HEK293 (cell line): ENCODE data around the gene ADGRF3.

Experiments used
- CTCF ChIA-PET: fragments of 350-600 bp; formaldehyde crosslinking; extraction: SDS; loops from one replicate; lab custom pipeline; 2021; ENCODE audit warnings: antibody characterized with exemption; lab: Yijun Ruan, JAX
- POLR2A ChIA-PET: fragments of 300-600 bp; formaldehyde crosslinking; extraction: SDS; loops from one replicate; lab custom pipeline; 2020; ENCODE audit warnings: antibody characterized with exemption, inconsistent platforms; lab: Yijun Ruan, JAX
- H3K27ac ChIP-seq: fragments of 200-500 bp; sonication (Bioruptor generic); 2 replicates; pipeline ENCODE4 v1.5.1; 2014; ENCODE audit warnings: low read depth, low read length, control low read depth, inconsistent platforms; ENCODE audit errors: extremely low read depth
- H3K36me3 ChIP-seq, 2 experiments: fragments of 200-500 bp in 1 of 2; sonication (Bioruptor generic) in 1 of 2; 1 replicate in 1 of 2; 2 replicates in 1 of 2; pipeline ENCODE4 v1.5.1; 2014 to 2017; ENCODE audit warnings: inconsistent platforms in 2 of 2, low read length in 2 of 2; ENCODE audit not compliant: control insufficient read depth in 2 of 2, insufficient read depth in 1 of 2
- H3K4me1 ChIP-seq: fragments of 200-500 bp; sonication (Bioruptor generic); 2 replicates; pipeline ENCODE4 v1.5.1; 2014; ENCODE audit warnings: mild to moderate bottlenecking, low read length, inconsistent platforms; ENCODE audit not compliant: control insufficient read depth, insufficient read depth
- H3K4me3 ChIP-seq: 2 replicates; pipeline ENCODE4 v1.5.1; 2011; ENCODE audit warnings: low read depth, mild to moderate bottlenecking, control low read depth, low read length, moderate library complexity
- H3K9me3 ChIP-seq: fragments of 200-500 bp; sonication (Bioruptor generic); 2 replicates; pipeline ENCODE4 v1.5.1; 2014; ENCODE audit warnings: low read depth, low read length, inconsistent platforms; ENCODE audit not compliant: control insufficient read depth, insufficient read depth
- PRDM1 ChIP-seq: fragments of 450-650 bp; formaldehyde crosslinking; IDR thresholded peaks from 2 replicates; pipeline ENCODE4; 2016; ENCODE audit warnings: missing biosample characterization, missing genetic modification characterization
- ZNF140 ChIP-seq: fragments of 450-650 bp; formaldehyde crosslinking; IDR thresholded peaks from 2 replicates; pipeline ENCODE4 v1.5.1; 2016; ENCODE audit warnings: missing biosample characterization, missing genetic modification characterization
- ZNF16 ChIP-seq: fragments of 450-650 bp; formaldehyde crosslinking; IDR thresholded peaks from 2 replicates; pipeline ENCODE4 v1.5.1; 2016; ENCODE audit warnings: low read depth, missing biosample characterization, missing genetic modification characterization
- ZNF174 ChIP-seq: fragments of 450-650 bp; formaldehyde crosslinking; IDR thresholded peaks from 2 replicates; pipeline ENCODE4 v1.5.0; 2017; ENCODE audit warnings: missing biosample characterization, mild to moderate bottlenecking, missing genetic modification characterization
- ZNF223 ChIP-seq: fragments of 450-650 bp; formaldehyde crosslinking; IDR thresholded peaks from 2 replicates; pipeline ENCODE4 v1.5.1; 2016; ENCODE audit warnings: missing biosample characterization, missing genetic modification characterization
- ZNF354C ChIP-seq: fragments of 450-650 bp; formaldehyde crosslinking; IDR thresholded peaks from 2 replicates; pipeline ENCODE4 v1.5.1; 2016; ENCODE audit warnings: missing biosample characterization, missing genetic modification characterization, low read depth, borderline replicate concordance
- ZNF394 ChIP-seq: fragments of 450-650 bp; formaldehyde crosslinking; IDR thresholded peaks from 2 replicates; pipeline ENCODE4 v1.5.1; 2016; ENCODE audit warnings: missing biosample characterization, missing genetic modification characterization, mild to moderate bottlenecking, moderate library complexity, borderline replicate concordance
- ZNF433 ChIP-seq: fragments of 450-650 bp; formaldehyde crosslinking; IDR thresholded peaks from 2 replicates; pipeline ENCODE4 v1.5.1; 2016; ENCODE audit warnings: missing biosample characterization, missing genetic modification characterization, low read depth
- TF ChIP-seq, protein P1 (sequence below): fragments of 450-650 bp; formaldehyde crosslinking; IDR thresholded peaks from 2 replicates; pipeline ENCODE4 v1.5.1; 2017; ENCODE audit warnings: missing biosample characterization, missing genetic modification characterization
- TF ChIP-seq, protein P2 (sequence below): fragments of 450-650 bp; IDR thresholded peaks from 2 replicates; pipeline ENCODE4 v1.5.1; 2018; ENCODE audit warnings: missing biosample characterization, missing genetic modification characterization
- TF ChIP-seq, protein P3 (sequence below): fragments of 450-650 bp; formaldehyde crosslinking; IDR thresholded peaks from 2 replicates; pipeline ENCODE4 v1.5.1; 2017; ENCODE audit warnings: missing biosample characterization, missing genetic modification characterization
- TF ChIP-seq, protein P4 (sequence below): fragments of 450-650 bp; formaldehyde crosslinking; IDR thresholded peaks from 2 replicates; pipeline ENCODE4 v1.5.1; 2017; ENCODE audit warnings: missing biosample characterization, mild to moderate bottlenecking, missing genetic modification characterization, moderate library complexity
- TF ChIP-seq, protein P5 (sequence below): fragments of 450-650 bp; formaldehyde crosslinking; IDR thresholded peaks from 2 replicates; pipeline ENCODE4 v1.5.1; 2017; ENCODE audit warnings: missing biosample characterization, missing genetic modification characterization
- TF ChIP-seq, protein P6 (sequence below): fragments of 450-650 bp; formaldehyde crosslinking; IDR thresholded peaks from 2 replicates; pipeline ENCODE4 v1.5.1; 2016; ENCODE audit warnings: missing biosample characterization, missing genetic modification characterization
- TF ChIP-seq, protein P7 (sequence below): fragments of 450-650 bp; formaldehyde crosslinking; IDR thresholded peaks from 2 replicates; pipeline ENCODE4 v1.5.1; 2016; ENCODE audit warnings: missing biosample characterization, missing genetic modification characterization

The ADGRF3 gene

DNA sequence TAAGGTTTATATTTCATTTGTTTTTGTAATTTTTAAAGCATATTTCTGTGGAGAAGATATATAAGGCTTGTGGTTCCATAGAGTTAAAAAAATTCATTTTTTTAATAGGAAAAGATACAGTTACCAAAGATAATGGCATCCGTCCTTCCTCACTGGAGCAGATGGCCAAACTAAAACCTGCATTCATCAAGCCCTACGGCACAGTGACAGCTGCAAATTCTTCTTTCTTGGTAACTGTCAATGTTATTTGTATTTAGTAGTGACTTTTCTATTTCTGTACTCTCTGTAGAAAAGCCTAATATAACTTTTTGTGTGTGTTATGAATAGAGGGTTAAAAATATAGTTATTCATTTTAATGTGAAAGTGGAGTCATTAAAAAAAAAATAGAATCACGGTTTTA lies 66.7 kb downstream of the ADGRF3 start (continued):
- TF ChIP-seq PRDM1 (tag by site-specific recombination) (no peak), ZNF16 (tag by site-specific recombination) (no peak), ZNF433 (no peak)

DNA sequence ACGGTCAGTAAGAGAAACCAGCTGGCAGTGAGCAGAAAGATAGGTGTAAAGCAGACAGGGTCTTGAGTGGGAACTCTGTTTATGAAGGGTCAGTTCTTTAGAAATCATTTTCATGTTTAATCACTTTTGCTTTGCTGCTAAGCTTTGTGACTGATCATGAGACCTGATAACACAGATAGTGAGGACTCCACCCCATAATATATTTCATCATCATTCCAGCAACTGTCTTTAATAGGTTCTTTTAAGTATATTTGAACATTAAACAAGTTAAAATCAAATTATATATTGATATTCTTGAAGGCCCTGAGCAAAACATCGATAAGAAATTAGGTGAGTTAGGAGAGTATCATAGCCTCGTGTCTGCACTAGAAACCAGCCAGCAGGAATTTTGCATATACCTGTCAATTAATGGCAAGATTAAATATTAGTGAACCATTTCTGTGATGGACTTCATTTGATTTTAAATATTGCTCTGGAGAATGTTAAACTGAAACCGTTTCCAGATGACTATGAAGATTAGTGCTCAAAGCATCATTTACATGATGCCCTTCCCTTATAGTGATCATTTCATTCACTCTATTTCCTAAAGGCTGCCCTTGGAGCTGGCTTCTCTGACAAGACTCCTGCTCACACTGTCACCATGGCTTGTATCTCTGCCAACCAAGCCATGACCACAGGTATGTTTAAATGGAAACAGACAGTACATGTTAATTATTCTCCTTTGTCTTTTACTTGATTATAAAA lies 69.9 kb downstream of the ADGRF3 start:
- no peak for TF ChIP-seq ZNF394 (tag by site-specific recombination)
- TF ChIP-seq, protein P1, sequence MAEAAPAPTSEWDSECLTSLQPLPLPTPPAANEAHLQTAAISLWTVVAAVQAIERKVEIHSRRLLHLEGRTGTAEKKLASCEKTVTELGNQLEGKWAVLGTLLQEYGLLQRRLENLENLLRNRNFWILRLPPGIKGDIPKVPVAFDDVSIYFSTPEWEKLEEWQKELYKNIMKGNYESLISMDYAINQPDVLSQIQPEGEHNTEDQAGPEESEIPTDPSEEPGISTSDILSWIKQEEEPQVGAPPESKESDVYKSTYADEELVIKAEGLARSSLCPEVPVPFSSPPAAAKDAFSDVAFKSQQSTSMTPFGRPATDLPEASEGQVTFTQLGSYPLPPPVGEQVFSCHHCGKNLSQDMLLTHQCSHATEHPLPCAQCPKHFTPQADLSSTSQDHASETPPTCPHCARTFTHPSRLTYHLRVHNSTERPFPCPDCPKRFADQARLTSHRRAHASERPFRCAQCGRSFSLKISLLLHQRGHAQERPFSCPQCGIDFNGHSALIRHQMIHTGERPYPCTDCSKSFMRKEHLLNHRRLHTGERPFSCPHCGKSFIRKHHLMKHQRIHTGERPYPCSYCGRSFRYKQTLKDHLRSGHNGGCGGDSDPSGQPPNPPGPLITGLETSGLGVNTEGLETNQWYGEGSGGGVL (tag by site-specific recombination): no peak
- TF ChIP-seq, protein P2, sequence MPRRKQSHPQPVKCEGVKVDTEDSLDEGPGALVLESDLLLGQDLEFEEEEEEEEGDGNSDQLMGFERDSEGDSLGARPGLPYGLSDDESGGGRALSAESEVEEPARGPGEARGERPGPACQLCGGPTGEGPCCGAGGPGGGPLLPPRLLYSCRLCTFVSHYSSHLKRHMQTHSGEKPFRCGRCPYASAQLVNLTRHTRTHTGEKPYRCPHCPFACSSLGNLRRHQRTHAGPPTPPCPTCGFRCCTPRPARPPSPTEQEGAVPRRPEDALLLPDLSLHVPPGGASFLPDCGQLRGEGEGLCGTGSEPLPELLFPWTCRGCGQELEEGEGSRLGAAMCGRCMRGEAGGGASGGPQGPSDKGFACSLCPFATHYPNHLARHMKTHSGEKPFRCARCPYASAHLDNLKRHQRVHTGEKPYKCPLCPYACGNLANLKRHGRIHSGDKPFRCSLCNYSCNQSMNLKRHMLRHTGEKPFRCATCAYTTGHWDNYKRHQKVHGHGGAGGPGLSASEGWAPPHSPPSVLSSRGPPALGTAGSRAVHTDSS (tag by site-specific recombination): no peak
- TF ChIP-seq ZNF140: no peak
- TF ChIP-seq, protein P3, sequence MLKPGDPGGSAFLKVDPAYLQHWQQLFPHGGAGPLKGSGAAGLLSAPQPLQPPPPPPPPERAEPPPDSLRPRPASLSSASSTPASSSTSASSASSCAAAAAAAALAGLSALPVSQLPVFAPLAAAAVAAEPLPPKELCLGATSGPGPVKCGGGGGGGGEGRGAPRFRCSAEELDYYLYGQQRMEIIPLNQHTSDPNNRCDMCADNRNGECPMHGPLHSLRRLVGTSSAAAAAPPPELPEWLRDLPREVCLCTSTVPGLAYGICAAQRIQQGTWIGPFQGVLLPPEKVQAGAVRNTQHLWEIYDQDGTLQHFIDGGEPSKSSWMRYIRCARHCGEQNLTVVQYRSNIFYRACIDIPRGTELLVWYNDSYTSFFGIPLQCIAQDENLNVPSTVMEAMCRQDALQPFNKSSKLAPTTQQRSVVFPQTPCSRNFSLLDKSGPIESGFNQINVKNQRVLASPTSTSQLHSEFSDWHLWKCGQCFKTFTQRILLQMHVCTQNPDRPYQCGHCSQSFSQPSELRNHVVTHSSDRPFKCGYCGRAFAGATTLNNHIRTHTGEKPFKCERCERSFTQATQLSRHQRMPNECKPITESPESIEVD (tag by site-specific recombination): no peak
- no peak for TF ChIP-seq ZNF354C (tag by site-specific recombination)
- TF ChIP-seq, protein P4, sequence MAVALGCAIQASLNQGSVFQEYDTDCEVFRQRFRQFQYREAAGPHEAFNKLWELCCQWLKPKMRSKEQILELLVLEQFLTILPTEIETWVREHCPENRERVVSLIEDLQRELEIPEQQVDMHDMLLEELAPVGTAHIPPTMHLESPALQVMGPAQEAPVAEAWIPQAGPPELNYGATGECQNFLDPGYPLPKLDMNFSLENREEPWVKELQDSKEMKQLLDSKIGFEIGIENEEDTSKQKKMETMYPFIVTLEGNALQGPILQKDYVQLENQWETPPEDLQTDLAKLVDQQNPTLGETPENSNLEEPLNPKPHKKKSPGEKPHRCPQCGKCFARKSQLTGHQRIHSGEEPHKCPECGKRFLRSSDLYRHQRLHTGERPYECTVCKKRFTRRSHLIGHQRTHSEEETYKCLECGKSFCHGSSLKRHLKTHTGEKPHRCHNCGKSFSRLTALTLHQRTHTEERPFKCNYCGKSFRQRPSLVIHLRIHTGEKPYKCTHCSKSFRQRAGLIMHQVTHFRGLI (tag by site-specific recombination): no peak
- TF ChIP-seq, protein P5, sequence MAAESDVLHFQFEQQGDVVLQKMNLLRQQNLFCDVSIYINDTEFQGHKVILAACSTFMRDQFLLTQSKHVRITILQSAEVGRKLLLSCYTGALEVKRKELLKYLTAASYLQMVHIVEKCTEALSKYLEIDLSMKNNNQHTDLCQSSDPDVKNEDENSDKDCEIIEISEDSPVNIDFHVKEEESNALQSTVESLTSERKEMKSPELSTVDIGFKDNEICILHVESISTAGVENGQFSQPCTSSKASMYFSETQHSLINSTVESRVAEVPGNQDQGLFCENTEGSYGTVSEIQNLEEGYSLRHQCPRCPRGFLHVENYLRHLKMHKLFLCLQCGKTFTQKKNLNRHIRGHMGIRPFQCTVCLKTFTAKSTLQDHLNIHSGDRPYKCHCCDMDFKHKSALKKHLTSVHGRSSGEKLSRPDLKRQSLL (tag by site-specific recombination): no peak
- TF ChIP-seq ZNF223 (tag by site-specific recombination): no peak
- TF ChIP-seq ZNF174: no peak
- TF ChIP-seq, protein P6, sequence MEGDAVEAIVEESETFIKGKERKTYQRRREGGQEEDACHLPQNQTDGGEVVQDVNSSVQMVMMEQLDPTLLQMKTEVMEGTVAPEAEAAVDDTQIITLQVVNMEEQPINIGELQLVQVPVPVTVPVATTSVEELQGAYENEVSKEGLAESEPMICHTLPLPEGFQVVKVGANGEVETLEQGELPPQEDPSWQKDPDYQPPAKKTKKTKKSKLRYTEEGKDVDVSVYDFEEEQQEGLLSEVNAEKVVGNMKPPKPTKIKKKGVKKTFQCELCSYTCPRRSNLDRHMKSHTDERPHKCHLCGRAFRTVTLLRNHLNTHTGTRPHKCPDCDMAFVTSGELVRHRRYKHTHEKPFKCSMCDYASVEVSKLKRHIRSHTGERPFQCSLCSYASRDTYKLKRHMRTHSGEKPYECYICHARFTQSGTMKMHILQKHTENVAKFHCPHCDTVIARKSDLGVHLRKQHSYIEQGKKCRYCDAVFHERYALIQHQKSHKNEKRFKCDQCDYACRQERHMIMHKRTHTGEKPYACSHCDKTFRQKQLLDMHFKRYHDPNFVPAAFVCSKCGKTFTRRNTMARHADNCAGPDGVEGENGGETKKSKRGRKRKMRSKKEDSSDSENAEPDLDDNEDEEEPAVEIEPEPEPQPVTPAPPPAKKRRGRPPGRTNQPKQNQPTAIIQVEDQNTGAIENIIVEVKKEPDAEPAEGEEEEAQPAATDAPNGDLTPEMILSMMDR (tag by site-specific recombination): no peak
- TF ChIP-seq, protein P7, sequence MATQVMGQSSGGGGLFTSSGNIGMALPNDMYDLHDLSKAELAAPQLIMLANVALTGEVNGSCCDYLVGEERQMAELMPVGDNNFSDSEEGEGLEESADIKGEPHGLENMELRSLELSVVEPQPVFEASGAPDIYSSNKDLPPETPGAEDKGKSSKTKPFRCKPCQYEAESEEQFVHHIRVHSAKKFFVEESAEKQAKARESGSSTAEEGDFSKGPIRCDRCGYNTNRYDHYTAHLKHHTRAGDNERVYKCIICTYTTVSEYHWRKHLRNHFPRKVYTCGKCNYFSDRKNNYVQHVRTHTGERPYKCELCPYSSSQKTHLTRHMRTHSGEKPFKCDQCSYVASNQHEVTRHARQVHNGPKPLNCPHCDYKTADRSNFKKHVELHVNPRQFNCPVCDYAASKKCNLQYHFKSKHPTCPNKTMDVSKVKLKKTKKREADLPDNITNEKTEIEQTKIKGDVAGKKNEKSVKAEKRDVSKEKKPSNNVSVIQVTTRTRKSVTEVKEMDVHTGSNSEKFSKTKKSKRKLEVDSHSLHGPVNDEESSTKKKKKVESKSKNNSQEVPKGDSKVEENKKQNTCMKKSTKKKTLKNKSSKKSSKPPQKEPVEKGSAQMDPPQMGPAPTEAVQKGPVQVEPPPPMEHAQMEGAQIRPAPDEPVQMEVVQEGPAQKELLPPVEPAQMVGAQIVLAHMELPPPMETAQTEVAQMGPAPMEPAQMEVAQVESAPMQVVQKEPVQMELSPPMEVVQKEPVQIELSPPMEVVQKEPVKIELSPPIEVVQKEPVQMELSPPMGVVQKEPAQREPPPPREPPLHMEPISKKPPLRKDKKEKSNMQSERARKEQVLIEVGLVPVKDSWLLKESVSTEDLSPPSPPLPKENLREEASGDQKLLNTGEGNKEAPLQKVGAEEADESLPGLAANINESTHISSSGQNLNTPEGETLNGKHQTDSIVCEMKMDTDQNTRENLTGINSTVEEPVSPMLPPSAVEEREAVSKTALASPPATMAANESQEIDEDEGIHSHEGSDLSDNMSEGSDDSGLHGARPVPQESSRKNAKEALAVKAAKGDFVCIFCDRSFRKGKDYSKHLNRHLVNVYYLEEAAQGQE (tag by site-specific recombination): no peak
- H3K27ac ChIP-seq: no peak overlapping the region
- H3K36me3 ChIP-seq: peaks cover 6 to 57% of the 10 kb centered on the region in 2 experiments
- H3K4me3 ChIP-seq: no peak overlapping the region
- no peaks in the 10 kb centered on the region for H3K9me3 ChIP-seq
- peaks cover 12% of the 10 kb centered on the region for H3K4me1 ChIP-seq
- ChIA-PET POLR2A (no interaction called here), CTCF (interaction anchor here (1.1 kb wide), 1 partner anchor 54 kb away, joined by 4 read pairs; no protein-coding TSS in a partner anchor)
